Adrenal gland (tissue), 5 donors: ENCODE measurements around the gene ADAMTS6.

ENCODE experiments used
- POLR2A ChIP-seq, 2 donors: fragments of 450-650 bp; IDR thresholded peaks; one replicate each; pipeline ENCODE4 v1.6.1; 2017; ENCODE audit warnings: antibody characterized with exemption in 2 of 2, mild to moderate bottlenecking in 2 of 2, moderate library complexity in 1 of 2
- TF ChIP-seq, protein P1 (sequence below), 6 experiments: fragments of 450-650 bp in 4 of 6; fragments of 200-600 bp in 2 of 6; sonication (generic) in 1 of 6; IDR thresholded peaks; 1 replicate in 5 of 6; 2 replicates in 1 of 6; pipeline versions ENCODE4 v1.5.1 to v1.8.0; 2016 to 2021; ENCODE audit warnings: antibody characterized with exemption in 6 of 6, mild to moderate bottlenecking in 2 of 6, moderate library complexity in 1 of 6
- donor health status: DM: no; HTN: no; CAD: no.

DNA sequence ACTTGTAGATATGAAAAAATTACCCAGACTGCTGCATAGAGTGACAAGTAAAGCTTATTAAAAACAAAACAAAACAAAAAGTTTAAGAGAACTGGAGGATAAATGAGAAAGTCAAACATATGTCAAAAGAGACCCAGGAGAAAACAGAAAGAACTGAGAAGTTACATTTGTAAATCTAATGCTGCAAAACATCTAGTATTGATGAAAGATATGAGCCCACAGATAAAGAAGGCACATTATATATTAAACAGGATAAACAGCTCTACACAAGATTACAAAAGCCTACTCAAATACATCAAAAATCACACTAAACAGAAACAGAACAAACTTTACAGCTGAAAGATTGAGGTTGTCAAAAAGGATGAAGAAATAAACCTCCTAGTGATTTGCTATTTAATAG lies 55.1 kb downstream of the ADAMTS6 start:
- TF ChIP-seq, protein P1, sequence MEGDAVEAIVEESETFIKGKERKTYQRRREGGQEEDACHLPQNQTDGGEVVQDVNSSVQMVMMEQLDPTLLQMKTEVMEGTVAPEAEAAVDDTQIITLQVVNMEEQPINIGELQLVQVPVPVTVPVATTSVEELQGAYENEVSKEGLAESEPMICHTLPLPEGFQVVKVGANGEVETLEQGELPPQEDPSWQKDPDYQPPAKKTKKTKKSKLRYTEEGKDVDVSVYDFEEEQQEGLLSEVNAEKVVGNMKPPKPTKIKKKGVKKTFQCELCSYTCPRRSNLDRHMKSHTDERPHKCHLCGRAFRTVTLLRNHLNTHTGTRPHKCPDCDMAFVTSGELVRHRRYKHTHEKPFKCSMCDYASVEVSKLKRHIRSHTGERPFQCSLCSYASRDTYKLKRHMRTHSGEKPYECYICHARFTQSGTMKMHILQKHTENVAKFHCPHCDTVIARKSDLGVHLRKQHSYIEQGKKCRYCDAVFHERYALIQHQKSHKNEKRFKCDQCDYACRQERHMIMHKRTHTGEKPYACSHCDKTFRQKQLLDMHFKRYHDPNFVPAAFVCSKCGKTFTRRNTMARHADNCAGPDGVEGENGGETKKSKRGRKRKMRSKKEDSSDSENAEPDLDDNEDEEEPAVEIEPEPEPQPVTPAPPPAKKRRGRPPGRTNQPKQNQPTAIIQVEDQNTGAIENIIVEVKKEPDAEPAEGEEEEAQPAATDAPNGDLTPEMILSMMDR (IDR thresholded peaks at IDR 0.05) = no peak
- no peak for TF ChIP-seq POLR2A (IDR thresholded peaks at IDR 0.05)
